GM20431 (cell line): ENCODE data around the gene IL10RB.
"Not testable (repeated sequence)": the region's sequence is repeated elsewhere in the genome, so short reads cannot be mapped to it uniquely, and the experiment has no call there.

Source experiments
- in situ Hi-C: fragments of 300-500 bp; cut with MseI, MboI; formaldehyde crosslinking; loops from one replicate; pipeline ENCODE4 v1.15.0; 2020; ENCODE audit warnings: low sequenced_read_pairs; ENCODE audit not compliant: unreplicated experiment

Gene IL10RB

GRCh38 chr21:33266050-33266788, at the start of gene IL10RB:
IL10RB (plus strand) TSS chr21:33266367; CDS start chr21:33266466, 99 bp downstream.
- in situ Hi-C loops = no loop called here

- in situ Hi-C loops = no loop called here
Measured at GRCh38 chr21:33217138-33217520, 49.0 kb upstream of the IL10RB start.

- in situ Hi-C loops = no loop called here
Measured at GRCh38 chr21:33219300-33219699, 46.9 kb upstream of the IL10RB start.

GRCh38 chr21:33219954-33220353, 46.2 kb upstream of the IL10RB start:
- in situ Hi-C loops = no loop called here

GRCh38 chr21:33225376-33225775, 40.8 kb upstream of the IL10RB start:
- in situ Hi-C loops = not testable (repeated sequence)

GRCh38 chr21:33228455-33228854, 37.7 kb upstream of the IL10RB start:
- in situ Hi-C loops = no loop called here

- in situ Hi-C loops = no loop called here
Measured at GRCh38 chr21:33229099-33229783, 36.9 kb upstream of the IL10RB start.

GRCh38 chr21:33229784-33230544, 36.2 kb upstream of the IL10RB start, which contains the start of gene IFNAR2:
IFNAR2 (plus strand) TSS chr21:33229938; CDS start chr21:33241923, 11,985 bp downstream.
- in situ Hi-C loops = no loop called here

- in situ Hi-C loops = no loop called here
Measured at GRCh38 chr21:33230545-33231324, 35.4 kb upstream of the IL10RB start.

GRCh38 chr21:33231526-33231925, 34.6 kb upstream of the IL10RB start:
- in situ Hi-C loops = no loop called here

GRCh38 chr21:33232291-33233034, 33.7 kb upstream of the IL10RB start:
- in situ Hi-C loops = no loop called here

GRCh38 chr21:33234635-33235520, 31.3 kb upstream of the IL10RB start:
- in situ Hi-C loops = no loop called here

- in situ Hi-C loops = no loop called here
Measured at GRCh38 chr21:33236013-33236686, 30.0 kb upstream of the IL10RB start.

- in situ Hi-C loops = no loop called here
Measured at GRCh38 chr21:33236766-33237165, 29.4 kb upstream of the IL10RB start.

- in situ Hi-C loops = no loop called here
Measured at GRCh38 chr21:33237486-33237885, 28.7 kb upstream of the IL10RB start.

GRCh38 chr21:33238146-33238545, 28.0 kb upstream of the IL10RB start:
- in situ Hi-C loops = no loop called here

GRCh38 chr21:33238565-33239255, 27.5 kb upstream of the IL10RB start:
- in situ Hi-C loops = no loop called here
